Neural progenitor cell (in vitro differentiated cells): ENCODE data around the gene LY6G5C.

Experiments
- CTCF ChIP-seq: fragments of 200-600 bp; sonication (generic); IDR thresholded peaks from 2 replicates; pipeline ENCODE4 v1.5.1; 2017; ENCODE audit warnings: antibody characterized with exemption, mild to moderate bottlenecking
- EZH2 ChIP-seq: fragments of 200-600 bp; sonication (generic); IDR thresholded peaks from 2 replicates; pipeline ENCODE4 v1.6.1; 2017; ENCODE audit warnings: antibody characterized with exemption, mild to moderate bottlenecking, moderate library complexity
- EZH2phosphoT487 ChIP-seq: fragments of 200-600 bp; sonication (generic); IDR thresholded peaks from 2 replicates; pipeline ENCODE4 v1.6.1; 2017; ENCODE audit warnings: antibody characterized with exemption

GRCh38 chr6:31651602-31652191 is 29.2 kb downstream of the LY6G5C start:
- TF ChIP-seq EZH2phosphoT487, result no peak
- no peak for TF ChIP-seq CTCF
- TF ChIP-seq EZH2, result no peak
